ENCODE data around the gene NFE2L2. TPM values are rescaled to one million over a fixed set of nuclear protein-coding genes. Genes with fewer than 3 reads are reported as not detected.

NFE2L2 gene
- total RNA-seq, 1 donor from 2014 or later: 51.4 TPM

- peak; percentile 99 for DNase-seq
- TF ChIP-seq CTCF (IDR thresholded peaks at IDR 0.05; ENCODE audit: partially characterized antibody, unreplicated experiment): no peak
- Mint-ChIP-seq H3K27ac (ENCODE audit: unreplicated experiment) (peak within 1 kb of the TSS; percentile 100), H3K4me1 (ENCODE audit: low read depth, unreplicated experiment) (peaks cover 17% of the 10 kb centered on the region), H3K4me3 (ENCODE audit: unreplicated experiment) (peak within 1 kb of the TSS; percentile 97), H3K9me3 (ENCODE audit: unreplicated experiment) (peaks cover 13% of the 10 kb centered on the region), H3K27me3 (ENCODE audit: unreplicated experiment) (peaks cover 9% of the 10 kb centered on the region), H3K36me3 (ENCODE audit: unreplicated experiment) (no peaks in the 10 kb centered on the region)
These were observed 52.2 kb downstream of the NFE2L2 start, which contains the start of gene HNRNPA3 for GRCh38 chr2:177212106-177212890. Gene HNRNPA3, plus strand, starts transcription at chr2:177212794. Its CDS starts 6 bp downstream, at chr2:177212800.

- no peak for DNase-seq
- Mint-ChIP-seq H3K9me3 (ENCODE audit: unreplicated experiment) (peaks cover 13% of the 10 kb centered on the region), H3K4me1 (ENCODE audit: low read depth, unreplicated experiment) (peaks cover 18% of the 10 kb centered on the region), H3K27me3 (ENCODE audit: unreplicated experiment) (peaks cover 9% of the 10 kb centered on the region), H3K27ac (ENCODE audit: unreplicated experiment) (peak overlapping the region; percentile 100), H3K4me3 (ENCODE audit: unreplicated experiment) (peak overlapping the region; percentile 97), H3K36me3 (ENCODE audit: unreplicated experiment) (no peaks in the 10 kb centered on the region)
- TF ChIP-seq CTCF (IDR thresholded peaks at IDR 0.05; ENCODE audit: partially characterized antibody, unreplicated experiment): no peak
These were observed 52.9 kb downstream of the NFE2L2 start for GRCh38 chr2:177211576-177212105.

GRCh38 chr2:177211169-177211568 is 53.4 kb downstream of the NFE2L2 start:
- Mint-ChIP-seq H3K4me1 (ENCODE audit: low read depth, unreplicated experiment) (peaks cover 18% of the 10 kb centered on the region), H3K27ac (ENCODE audit: unreplicated experiment) (peak overlapping the region; percentile 100), H3K9me3 (ENCODE audit: unreplicated experiment) (peaks cover 13% of the 10 kb centered on the region), H3K27me3 (ENCODE audit: unreplicated experiment) (peaks cover 9% of the 10 kb centered on the region), H3K36me3 (ENCODE audit: unreplicated experiment) (no peaks in the 10 kb centered on the region), H3K4me3 (ENCODE audit: unreplicated experiment) (peak overlapping the region; percentile 97)
- DNase-seq: no peak
- no peak for TF ChIP-seq CTCF (IDR thresholded peaks at IDR 0.05; ENCODE audit: partially characterized antibody, unreplicated experiment)

- peak overlapping the region; percentile 72 for H3K27ac Mint-ChIP-seq (ENCODE audit: unreplicated experiment)
- H3K4me3 Mint-ChIP-seq (ENCODE audit: unreplicated experiment): no peak overlapping the region
These were observed 57.4 kb downstream of the NFE2L2 start for GRCh38 chr2:177207101-177207500.

More at GRCh38 chr2:177207101-177207500, 57.4 kb downstream of the NFE2L2 start:
- peaks cover 6% of the 10 kb centered on the region for H3K9me3 Mint-ChIP-seq (ENCODE audit: unreplicated experiment)
- no peak for DNase-seq
- no peaks in the 10 kb centered on the region for H3K36me3 Mint-ChIP-seq (ENCODE audit: unreplicated experiment)
- peaks cover 4% of the 10 kb centered on the region for H3K27me3 Mint-ChIP-seq (ENCODE audit: unreplicated experiment)
- peaks cover 20% of the 10 kb centered on the region for H3K4me1 Mint-ChIP-seq (ENCODE audit: low read depth, unreplicated experiment)
- TF ChIP-seq CTCF (IDR thresholded peaks at IDR 0.05; ENCODE audit: partially characterized antibody, unreplicated experiment): no peak
